Fibroblast of pulmonary artery (primary cell): ENCODE results near the gene PTPRF.

Source experiments
- DNase-seq: peaks from one replicate; pipeline ENCODE4 v3.0.0-alpha.2; 2010; ENCODE audit warnings: low read depth
- H3K4me3 ChIP-seq: replicated peaks from 2 replicates; pipeline ENCODE4 v1.5.1; 2011; ENCODE audit warnings: low read depth, mild to moderate bottlenecking, control low read depth, low read length, moderate library complexity
- CTCF ChIP-seq: IDR thresholded peaks from 2 replicates; pipeline ENCODE4 v1.5.1; 2011; ENCODE audit warnings: mild to moderate bottlenecking, control low read depth, low read length, inconsistent platforms; ENCODE audit errors: missing control alignments

The PTPRF gene

DNA sequence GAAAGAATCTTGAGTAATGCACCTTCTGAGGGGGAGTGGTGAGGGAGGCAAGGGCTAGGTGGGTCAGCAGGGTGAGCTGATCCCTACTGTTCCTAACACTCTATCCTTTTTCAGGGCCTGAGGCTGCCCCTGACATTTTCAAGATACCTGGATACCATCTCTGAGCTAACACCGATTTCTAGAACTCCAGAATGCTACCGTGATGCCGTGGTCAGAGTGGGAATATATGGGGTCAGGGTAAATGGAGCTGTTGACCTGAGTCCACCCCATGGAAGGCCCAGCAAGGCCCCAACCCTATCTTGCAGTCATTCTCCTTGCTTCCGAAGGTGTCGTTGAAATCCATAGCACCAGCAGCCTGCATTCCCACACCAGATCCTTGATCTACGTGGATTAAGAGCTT, 18.0 kb upstream of the PTPRF start:
- no peak for DNase-seq
- TF ChIP-seq CTCF, result no peak
- H3K4me3 ChIP-seq, result no peak overlapping the region

DNA sequence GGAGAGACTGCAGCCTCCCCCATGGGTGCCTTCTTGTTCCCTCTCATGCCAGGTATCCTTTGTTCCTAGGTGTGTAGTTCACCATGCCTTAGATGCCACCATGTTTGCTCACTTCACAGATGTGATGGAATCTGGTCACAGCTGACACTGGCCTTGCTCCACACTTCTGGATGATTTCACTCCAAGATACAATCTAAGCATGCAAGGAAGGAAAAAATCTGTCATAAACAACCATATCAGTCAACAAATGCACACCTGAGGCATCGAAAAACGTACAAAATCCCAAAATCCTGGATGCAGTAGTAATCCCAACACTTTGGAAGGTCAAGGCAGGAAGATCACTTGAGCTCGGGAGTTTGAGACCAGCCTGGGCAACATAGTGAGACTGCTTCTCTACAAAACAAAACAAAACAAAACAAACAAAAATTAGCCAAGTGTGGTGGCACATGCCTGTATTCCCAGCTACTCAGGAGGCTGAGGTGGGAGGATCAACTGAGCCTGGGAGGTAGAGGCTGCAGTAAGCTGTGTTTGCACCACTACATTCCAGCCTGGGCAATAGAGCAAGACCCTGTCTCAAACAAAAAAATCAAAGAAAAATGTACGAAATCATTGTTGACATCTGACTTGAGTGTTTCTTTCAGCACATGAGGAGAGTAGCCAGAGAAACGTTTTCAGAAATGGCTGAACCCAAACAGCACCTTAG, 17.1 kb upstream of the PTPRF start:
- TF ChIP-seq CTCF, result no peak
- DNase-seq, result no peak
- H3K4me3 ChIP-seq, result no peak overlapping the region

DNA sequence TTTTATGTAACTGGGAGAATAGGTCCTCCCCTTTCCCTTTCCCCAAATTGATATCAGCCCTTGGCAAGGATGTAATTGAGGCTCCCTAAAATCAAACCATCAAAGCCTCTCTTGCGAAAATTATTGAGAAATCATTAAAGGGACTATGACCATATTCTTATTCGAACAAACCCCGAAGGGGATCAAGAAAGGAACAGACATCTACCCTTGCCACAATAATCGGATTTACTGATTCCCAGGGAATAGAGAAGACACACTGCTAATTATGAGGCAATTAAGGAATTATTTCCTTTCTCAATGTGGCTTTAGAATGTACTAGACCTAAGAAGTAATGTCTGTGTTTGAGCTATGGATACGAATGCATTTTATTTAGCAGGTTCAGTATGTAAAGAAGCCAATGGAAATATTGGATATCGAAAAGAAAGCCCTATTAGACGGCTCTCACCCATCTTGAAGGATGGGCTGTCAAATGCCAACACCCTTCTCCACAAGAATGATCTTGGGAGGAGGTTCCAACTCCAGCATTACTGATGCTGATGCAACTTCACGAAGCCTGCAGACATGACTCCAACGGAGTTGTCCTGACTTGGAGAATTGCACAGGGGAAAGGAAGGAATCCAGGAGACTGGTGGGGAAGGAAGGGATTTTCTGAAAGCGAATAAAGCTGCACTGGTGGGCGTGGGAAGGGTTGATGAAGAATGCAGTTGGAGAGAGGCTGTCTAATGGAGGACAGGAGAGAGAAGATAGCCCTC, 11.6 kb upstream of the PTPRF start:
- TF ChIP-seq CTCF, result no peak
- no peak for DNase-seq
- no peak overlapping the region for H3K4me3 ChIP-seq

DNA sequence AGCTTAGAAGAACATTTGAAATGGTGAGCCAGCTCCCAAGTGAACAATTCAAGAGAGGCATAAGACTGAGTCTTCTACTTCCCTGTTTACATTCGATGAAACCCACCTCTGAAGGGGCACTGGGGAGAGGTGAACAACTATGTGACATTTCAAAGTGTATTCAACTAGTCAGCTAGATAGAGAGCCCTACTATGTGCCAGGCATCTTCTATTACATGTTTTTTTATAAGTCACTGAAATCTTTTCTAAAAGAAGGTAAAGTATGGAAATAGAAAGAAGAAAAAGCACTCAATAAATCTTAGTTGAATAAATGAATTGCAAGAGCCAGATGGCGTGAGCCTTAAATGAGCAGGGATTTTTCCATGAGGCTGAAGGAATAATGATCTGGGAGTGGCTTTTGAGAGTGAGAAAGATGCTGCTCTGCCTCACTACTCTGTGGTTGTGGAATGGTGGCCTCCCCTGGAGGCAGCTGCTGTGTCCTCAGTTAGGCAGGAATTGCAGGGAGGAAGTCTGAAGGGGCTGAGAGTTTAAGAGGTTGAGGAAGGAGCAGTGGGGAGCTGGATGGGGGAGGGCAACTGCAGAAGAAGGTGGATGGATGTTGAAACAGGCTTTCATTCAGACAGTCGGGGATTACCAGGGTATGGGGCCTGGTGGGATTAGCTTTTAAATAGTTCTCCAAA, 10.4 kb upstream of the PTPRF start:
- no peak overlapping the region for H3K4me3 ChIP-seq
- TF ChIP-seq CTCF, result no peak
- DNase-seq, result no peak

DNA sequence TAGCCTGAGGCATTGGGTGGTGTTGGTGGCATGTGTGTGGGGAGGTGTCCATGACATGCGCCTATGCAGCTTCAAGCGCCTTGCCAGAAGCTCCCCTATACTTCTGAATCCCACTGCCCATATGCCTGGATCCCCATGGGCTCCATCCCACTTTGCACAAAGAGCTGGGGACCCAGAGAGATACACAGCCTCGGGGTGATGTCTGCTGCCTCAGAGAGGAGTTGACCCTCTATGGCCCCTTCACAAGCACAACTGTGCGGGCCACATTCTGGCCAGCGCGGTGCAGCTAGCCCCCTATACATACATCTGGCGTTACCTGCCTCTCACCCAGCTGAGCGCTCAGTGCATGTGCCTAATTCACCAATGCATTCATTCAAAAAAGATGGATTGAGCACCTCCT, 9.6 kb upstream of the PTPRF start:
- no peak overlapping the region for H3K4me3 ChIP-seq
- no peak for DNase-seq
- no peak for TF ChIP-seq CTCF

DNA sequence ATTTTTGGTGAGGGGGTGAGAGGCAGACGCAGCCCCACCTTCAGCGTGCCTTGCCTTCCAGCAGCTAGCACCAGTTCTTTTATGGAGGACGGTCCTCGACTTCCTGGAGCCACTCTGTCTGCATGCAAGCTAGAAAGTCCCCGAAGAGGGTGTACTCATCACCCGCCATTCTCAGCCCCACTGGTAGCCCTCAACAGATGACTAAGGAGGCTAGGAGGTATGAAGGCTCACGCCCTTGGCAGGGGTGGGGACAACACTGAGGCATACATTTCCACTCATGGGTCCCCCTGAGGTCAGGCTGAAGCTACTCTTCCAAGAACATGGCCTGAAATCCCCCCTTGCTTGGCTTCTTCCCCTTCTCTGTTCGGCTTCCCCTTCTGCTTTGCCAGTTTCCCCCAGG, 8.9 kb upstream of the PTPRF start:
- H3K4me3 ChIP-seq, result no peak overlapping the region
- DNase-seq, result no peak
- no peak for TF ChIP-seq CTCF
